Activated T-cell treated with anti-CD3 and anti-CD28 coated beads for 1 hour (primary cell): ENCODE results near the gene NUP43.
"Not testable (repeated sequence)": the region's sequence is repeated elsewhere in the genome, so short reads cannot be mapped to it uniquely, and the experiment has no call there.

Experiments
- DNase-seq: peaks from one replicate; pipeline ENCODE4 v3.0.0-alpha.2; 2020; ENCODE audit warnings: low read depth

NUP43 gene, protein sequence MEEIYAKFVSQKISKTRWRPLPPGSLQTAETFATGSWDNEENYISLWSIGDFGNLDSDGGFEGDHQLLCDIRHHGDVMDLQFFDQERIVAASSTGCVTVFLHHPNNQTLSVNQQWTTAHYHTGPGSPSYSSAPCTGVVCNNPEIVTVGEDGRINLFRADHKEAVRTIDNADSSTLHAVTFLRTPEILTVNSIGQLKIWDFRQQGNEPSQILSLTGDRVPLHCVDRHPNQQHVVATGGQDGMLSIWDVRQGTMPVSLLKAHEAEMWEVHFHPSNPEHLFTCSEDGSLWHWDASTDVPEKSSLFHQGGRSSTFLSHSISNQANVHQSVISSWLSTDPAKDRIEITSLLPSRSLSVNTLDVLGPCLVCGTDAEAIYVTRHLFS

GRCh38 chr6:149746147-149746946 is at the start of gene NUP43:
Gene NUP43, minus strand, starts transcription at chr6:149746529. Its CDS starts 34 bp downstream, at chr6:149746495.
- peak; percentile 89 for DNase-seq

DNA sequence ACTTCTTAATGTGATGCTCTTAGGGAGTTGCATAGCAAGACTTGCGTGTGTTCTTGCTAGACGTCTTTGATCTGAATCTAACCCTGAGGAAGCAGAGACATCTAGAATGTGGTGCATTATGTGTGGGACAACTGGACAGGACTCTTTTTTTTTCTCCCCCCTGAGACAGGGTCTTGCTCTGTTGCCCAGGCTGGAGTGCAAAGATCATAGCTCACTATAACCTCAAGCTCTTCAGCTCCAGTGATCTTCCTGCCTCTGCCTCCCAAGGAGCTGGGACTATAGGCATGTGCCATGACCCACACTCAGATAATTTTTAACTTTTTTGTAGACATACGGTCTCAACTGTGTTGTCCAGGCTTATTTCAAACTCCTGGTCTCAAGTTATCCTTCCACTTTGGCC is 37.2 kb upstream of the NUP43 start:
- DNase-seq, result no peak

- no peak for DNase-seq
These were observed 36.0 kb upstream of the NUP43 start for GRCh38 chr6:149782337-149782736.

DNA sequence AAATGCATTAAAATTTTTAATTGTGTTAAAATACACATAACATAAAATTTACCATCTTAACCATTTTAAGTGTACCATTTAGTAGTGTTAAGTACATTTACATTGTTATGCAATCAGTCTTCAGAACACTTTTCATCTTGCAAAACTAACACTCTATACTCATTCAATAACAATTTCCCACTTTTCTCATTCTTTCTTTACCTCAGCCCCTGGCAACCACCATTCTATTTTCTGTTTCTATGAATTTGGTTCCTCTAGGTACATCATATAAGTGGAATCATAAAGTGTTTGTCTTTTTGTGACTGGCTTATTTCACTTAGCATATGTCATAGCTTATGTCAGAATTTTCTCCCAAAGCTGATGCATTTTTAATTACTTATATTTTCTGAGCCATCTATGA is 35.4 kb upstream of the NUP43 start:
- no peak for DNase-seq

DNA sequence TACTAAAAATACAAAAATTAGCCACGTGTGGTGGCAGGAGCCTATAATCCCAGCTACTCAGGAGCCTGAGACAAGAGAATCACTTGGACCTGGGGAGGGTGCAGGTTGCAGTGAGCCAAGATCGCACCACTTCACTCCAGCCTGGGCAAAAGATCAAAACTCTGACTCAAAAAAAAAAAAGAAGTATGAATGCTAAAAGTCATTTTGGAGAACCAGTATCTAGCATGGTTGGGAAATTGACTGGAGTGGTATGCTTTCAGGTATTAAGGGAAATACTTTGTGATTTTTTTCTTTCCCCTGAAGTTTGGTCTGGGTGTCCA is 33.3 kb upstream of the NUP43 start:
- DNase-seq, result no peak

DNA sequence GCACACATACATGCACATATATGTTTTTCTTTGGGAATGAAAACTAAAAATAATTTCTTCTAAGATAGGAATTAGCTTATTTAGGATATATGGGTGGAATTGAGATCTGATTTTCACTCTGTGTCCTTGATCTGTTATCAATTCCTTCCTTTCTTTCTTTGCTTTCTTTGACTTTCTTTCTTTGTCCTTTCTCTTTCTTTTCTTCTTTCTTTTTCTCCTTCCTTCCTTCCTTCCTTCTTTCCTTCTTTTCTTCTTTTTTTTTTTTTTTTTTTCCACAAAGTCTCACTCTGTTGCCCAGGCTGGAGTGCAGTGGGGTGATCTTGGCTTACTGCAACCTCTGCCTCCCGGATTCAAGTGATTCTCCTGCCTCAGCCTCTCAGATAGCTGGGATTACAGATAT is 31.3 kb upstream of the NUP43 start:
- no peak for DNase-seq

DNA sequence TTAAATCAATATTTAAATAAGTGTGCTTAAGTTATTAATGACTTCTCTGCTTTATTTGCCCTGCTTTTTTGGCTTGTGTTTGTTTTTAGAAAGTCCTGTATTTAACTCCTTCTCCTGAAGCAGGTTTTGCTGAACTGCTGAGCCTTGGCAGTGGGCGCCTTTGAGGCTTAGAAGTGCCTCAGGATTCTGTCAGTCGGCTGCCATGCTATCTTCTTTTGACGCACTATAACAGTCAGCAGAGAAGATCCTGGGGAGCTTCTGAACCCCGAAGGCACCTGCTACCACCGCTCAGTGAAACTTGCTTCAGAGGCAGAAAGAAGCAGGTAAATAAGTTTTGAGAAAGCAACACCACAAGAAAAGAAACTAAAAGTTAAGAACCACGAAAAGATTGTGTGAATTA is 25.6 kb upstream of the NUP43 start:
- no peak for DNase-seq

- no peak for DNase-seq
These were observed 24.9 kb upstream of the NUP43 start for GRCh38 chr6:149771185-149771584.

GRCh38 chr6:149769676-149770075 is 23.3 kb upstream of the NUP43 start:
- no peak for DNase-seq

- no peak for DNase-seq
These were observed 19.9 kb upstream of the NUP43 start for GRCh38 chr6:149766156-149766769.

- DNase-seq, result no peak
These were observed 17.5 kb upstream of the NUP43 start for GRCh38 chr6:149763866-149764265.

GRCh38 chr6:149761438-149761837 is 15.1 kb upstream of the NUP43 start:
- DNase-seq, result no peak

DNA sequence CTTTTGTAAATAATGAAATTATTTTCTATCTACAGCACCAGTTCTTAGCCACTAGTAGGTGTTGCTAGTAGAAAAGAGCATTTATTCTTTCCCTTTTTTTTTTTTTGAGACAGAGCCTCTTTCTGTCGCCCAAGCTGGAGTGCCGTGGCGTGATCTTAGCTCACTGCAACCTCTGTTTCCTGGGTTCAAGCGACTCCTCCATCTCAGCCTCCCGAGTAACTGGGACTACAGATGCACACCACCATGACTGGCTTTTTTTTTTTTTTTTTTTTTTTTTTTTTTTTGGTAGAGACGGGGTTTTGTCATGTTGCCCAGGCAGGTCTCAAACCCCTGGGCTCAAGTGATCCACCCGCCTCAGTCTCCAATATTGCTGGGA is 9.9 kb upstream of the NUP43 start:
- DNase-seq, result no peak

DNA sequence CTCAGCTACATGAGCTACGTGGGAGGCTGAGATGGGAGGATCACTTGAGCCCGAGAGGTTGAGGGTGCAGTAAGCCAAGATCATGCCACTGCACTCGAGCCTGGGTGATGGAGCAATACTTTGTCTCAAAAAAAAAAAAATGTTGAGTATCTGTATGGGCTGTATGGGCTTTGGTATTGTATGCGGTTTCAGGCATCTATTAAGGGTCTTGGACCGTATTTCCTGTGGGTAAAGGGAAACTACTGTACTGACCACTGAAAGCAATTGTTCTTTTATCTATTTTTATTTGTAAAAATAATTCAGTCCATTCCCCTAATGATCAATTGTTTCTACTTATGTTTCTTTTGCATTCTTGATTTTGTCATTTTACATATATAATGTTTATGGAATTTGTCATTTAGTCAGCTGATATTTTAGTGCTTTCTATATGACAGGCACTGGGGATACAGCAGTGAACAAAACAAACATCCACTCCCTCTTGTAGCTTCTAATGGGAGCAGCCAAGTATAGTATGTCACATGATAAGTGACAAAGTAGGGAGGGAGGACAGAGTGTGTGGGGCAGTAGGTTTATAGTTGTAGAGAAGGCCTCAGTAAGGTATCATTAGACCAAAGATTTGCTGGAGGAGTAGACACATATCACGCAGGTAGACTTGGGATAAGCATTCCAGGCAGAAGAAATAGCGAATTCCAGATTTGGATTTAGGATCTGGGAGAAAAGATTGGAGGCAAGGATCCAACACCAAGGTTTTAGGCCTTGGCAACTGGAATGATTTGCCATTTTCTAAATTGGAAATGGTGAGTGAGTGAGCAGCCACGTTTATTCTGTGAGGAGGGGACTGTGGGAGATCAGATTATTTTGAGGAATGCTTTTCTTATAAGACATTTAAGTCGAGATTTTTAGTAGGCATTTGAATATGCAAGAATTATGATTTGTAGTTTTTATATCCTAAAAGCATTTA is 9.3 kb upstream of the NUP43 start:
- DNase-seq, result no peak

DNA sequence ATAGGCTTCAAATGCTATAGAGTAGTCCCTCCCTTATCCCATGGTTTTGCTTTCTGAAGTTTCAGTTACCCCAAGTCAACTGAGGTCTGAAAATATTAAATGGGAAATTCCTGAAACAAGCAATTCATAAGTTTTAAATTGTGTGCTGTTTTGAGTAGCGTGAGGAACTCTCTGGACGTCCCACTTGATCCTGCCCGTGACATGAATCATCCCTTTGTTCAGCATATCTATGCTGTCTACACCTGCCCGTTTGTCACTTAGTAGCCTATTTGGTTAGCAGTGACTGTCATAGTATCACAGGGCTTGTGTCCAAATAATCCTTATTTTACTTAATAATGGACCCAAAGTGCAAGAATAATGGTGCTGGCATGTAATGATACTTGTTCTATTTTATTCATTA is 8.2 kb upstream of the NUP43 start:
- no peak for DNase-seq

GRCh38 chr6:149753374-149753637 is 7.0 kb upstream of the NUP43 start:
- not testable (repeated sequence) for DNase-seq

GRCh38 chr6:149752600-149753373 is 6.5 kb upstream of the NUP43 start:
- no peak for DNase-seq

- DNase-seq, result not testable (repeated sequence)
These were observed 5.6 kb upstream of the NUP43 start for GRCh38 chr6:149751920-149752319.

GRCh38 chr6:149751239-149751638 is 4.9 kb upstream of the NUP43 start:
- no peak for DNase-seq

GRCh38 chr6:149750136-149750609 is 3.8 kb upstream of the NUP43 start:
- peak; percentile 23 for DNase-seq

DNA sequence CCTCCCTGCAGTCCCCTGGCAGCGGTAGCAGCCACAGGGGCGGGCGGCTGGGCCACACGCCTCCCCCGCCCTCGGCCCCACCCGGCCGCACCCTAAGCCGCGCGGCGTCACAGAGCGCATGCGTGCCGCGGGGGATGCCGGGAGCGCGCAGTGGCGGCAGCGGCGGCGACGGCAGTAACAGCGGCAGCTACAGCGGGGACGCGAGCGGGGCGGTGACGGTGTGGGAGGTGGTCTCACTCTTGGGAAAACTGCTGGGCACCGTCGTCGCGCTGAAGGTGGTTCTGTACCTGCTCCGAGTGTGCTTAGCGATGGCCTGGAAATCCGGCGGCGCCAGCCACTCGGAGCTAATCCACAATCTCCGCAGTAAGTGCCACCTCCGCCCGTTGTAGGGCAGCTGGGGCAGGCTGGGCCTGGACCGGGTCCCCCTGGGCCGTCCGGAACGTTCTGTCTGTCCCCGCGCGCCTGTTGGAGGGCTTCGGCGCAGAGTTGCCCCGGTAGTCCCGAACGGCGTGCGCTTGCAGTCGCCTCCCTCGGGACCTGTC is 3.3 kb upstream of the NUP43 start, which contains the start of gene PCMT1:
Gene PCMT1 (plus strand): TSS at position 148 of the 542 bp plus-strand sequence. CDS start 161 bp downstream, at position 309.
- peak; percentile 88 for DNase-seq
